ENCODE data around the gene HLA-B.

Gene HLA-B

DNA sequence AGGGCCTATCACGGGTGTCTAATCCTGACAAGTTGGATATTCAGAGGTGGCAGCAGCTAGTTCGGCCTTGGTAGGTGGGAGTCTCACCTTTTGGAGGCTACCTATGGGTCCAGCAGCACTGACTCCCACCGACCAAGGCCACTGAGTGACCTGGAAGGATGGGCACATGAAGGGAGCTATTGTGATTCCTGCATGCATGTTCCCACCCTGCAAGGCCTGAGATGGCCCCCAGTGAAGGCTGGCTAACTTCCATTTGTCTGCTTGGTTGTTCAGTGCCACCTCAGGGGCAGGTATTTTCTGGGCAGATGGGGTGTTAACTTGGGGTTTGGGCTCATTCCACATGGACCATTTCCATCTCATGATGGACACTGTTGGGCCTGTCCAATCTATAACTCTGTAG lies 28.1 kb upstream of the HLA-B start:
- TF ChIP-seq, protein P1, sequence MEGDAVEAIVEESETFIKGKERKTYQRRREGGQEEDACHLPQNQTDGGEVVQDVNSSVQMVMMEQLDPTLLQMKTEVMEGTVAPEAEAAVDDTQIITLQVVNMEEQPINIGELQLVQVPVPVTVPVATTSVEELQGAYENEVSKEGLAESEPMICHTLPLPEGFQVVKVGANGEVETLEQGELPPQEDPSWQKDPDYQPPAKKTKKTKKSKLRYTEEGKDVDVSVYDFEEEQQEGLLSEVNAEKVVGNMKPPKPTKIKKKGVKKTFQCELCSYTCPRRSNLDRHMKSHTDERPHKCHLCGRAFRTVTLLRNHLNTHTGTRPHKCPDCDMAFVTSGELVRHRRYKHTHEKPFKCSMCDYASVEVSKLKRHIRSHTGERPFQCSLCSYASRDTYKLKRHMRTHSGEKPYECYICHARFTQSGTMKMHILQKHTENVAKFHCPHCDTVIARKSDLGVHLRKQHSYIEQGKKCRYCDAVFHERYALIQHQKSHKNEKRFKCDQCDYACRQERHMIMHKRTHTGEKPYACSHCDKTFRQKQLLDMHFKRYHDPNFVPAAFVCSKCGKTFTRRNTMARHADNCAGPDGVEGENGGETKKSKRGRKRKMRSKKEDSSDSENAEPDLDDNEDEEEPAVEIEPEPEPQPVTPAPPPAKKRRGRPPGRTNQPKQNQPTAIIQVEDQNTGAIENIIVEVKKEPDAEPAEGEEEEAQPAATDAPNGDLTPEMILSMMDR (IDR thresholded peaks at IDR 0.05; ENCODE audit: low read depth, low read length): no peak

GRCh38 chr6:31383149-31383548 lies 26.2 kb upstream of the HLA-B start:
- DNase-seq: no peak
- Histone ChIP-seq H3K27me3 (ENCODE audit: insufficient read depth, low read depth, severe bottlenecking) (no peaks in the 10 kb centered on the region), H3K4me3 (ENCODE audit: low read depth, low read length) (no peak overlapping the region), H3K36me3 (no peaks in the 10 kb centered on the region), H3K9me3 (ENCODE audit: severe bottlenecking) (no peaks in the 10 kb centered on the region), H3K27ac (no peak overlapping the region)
- TF ChIP-seq, protein P1 (IDR thresholded peaks at IDR 0.05; ENCODE audit: low read depth, low read length): no peak

More for the DNA sequence above, 28.1 kb upstream of the HLA-B start:
- Histone ChIP-seq H3K27me3 (ENCODE audit: insufficient read depth, low read depth, severe bottlenecking) (no peaks in the 10 kb centered on the region), H3K9me3 (ENCODE audit: severe bottlenecking) (no peaks in the 10 kb centered on the region), H3K4me3 (ENCODE audit: low read depth, low read length) (no peak overlapping the region), H3K27ac (no peak overlapping the region), H3K36me3 (no peaks in the 10 kb centered on the region)
- no peak for DNase-seq

DNA sequence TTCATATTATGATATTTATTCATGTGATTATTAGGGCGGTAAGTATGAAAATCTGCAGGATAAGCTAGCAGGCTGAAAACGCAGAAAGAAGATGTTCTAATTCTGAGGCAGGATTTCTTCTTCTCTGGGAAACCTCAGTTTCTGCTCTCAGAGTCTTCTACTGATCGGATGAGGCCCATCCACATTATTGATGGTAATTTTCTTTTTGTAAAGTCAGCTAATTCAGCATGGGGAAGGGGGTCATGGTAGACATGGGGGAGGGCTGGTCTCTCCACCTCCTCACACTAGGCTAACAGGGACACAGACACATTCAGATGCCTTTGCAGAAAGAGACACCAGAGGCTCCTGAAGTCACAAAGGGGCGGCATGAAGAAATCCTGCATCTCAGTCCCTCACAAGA lies 24.7 kb upstream of the HLA-B start:
- DNase-seq: no peak
- no peaks in the 10 kb centered on the region for H3K36me3 ChIP-seq
- TF ChIP-seq, protein P1 (IDR thresholded peaks at IDR 0.05; ENCODE audit: low read depth, low read length): no peak
- no peak overlapping the region for H3K4me3 ChIP-seq (ENCODE audit: low read depth, low read length)
- no peaks in the 10 kb centered on the region for H3K27me3 ChIP-seq (ENCODE audit: insufficient read depth, low read depth, severe bottlenecking)
- no peaks in the 10 kb centered on the region for H3K9me3 ChIP-seq (ENCODE audit: severe bottlenecking)
- no peak overlapping the region for H3K27ac ChIP-seq

DNA sequence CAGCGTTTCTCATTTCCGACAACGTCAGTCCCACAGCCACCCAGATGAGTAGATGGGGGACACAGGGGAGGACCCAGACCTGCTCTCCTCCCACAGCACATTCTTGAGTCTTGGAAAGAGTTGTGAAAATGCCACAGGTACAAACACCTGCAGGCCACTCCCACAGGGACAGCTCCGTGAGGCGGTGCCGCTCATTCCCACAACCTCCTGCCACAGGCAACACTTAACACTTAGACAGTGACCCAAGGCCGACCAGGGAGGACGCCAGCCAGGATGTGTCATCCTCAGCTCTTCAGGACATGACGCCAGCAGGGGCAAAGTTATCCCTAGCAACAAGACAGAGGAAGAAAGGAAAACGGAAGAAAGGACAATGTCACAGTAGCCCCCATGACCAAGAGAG lies 22.9 kb upstream of the HLA-B start:
- Histone ChIP-seq H3K9me3 (ENCODE audit: severe bottlenecking) (no peaks in the 10 kb centered on the region), H3K27ac (no peak overlapping the region), H3K27me3 (ENCODE audit: insufficient read depth, low read depth, severe bottlenecking) (no peaks in the 10 kb centered on the region), H3K4me3 (ENCODE audit: low read depth, low read length) (no peak overlapping the region), H3K36me3 (no peaks in the 10 kb centered on the region)
- TF ChIP-seq, protein P1 (IDR thresholded peaks at IDR 0.05; ENCODE audit: low read depth, low read length): no peak
- DNase-seq: no peak

DNA sequence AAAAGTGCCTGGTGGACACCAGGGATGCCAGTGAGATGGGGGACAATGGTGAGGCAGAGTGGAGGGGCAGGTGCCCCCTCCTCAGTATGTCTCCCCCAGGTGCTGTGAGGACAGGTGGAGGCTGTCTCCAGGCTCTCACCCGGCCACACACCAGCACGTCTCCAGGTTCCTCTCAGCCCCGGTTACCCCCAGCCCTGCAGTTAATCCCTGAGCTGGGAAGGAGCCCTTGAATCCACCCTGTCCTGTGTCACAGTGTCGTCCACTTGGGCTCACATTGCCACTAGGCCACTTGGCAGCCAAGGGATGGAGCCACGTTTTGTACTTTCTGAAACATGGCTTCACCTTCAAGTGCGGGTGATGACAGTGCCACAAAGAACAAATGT lies 21.7 kb upstream of the HLA-B start:
- Histone ChIP-seq H3K4me3 (ENCODE audit: low read depth, low read length) (no peak overlapping the region), H3K36me3 (no peaks in the 10 kb centered on the region), H3K27ac (no peak overlapping the region), H3K9me3 (ENCODE audit: severe bottlenecking) (no peaks in the 10 kb centered on the region), H3K27me3 (ENCODE audit: insufficient read depth, low read depth, severe bottlenecking) (no peaks in the 10 kb centered on the region)
- TF ChIP-seq, protein P1 (IDR thresholded peaks at IDR 0.05; ENCODE audit: low read depth, low read length): no peak
- DNase-seq: no peak

DNA sequence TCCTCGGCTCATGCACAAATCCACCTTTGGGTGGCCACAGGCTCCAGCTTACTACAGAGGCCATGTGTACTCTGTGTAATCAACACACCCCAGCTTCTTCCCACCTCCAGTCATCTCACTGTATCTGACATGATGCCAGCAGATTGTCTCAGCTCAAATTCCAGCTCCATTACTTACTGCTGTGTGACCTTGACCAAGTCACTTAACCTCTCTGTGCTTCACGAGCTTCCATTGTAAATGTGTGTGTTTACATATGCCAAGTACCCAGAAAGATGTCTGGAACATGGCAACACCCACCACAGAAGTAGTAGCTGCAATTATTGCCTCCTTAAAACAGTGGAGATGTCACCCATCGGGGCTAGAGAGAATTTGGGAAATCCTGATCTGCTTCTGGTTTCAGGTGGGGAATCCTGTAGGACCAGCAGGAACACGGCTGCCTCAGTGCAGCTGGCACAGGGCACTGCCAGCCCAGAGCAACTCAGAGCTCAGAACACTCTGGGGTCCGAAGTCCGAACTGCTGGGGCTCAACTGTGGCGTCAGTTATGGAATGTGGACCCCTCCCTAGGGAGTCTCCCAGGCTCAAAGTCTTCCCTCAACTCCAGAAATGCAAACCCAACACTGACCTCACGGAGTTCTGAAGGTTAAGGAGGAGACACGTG lies 21.2 kb upstream of the HLA-B start:
- Histone ChIP-seq H3K4me3 (ENCODE audit: low read depth, low read length) (no peak overlapping the region), H3K36me3 (no peaks in the 10 kb centered on the region), H3K27me3 (ENCODE audit: insufficient read depth, low read depth, severe bottlenecking) (no peaks in the 10 kb centered on the region), H3K9me3 (ENCODE audit: severe bottlenecking) (no peaks in the 10 kb centered on the region), H3K27ac (no peak overlapping the region)
- no peak for DNase-seq
- TF ChIP-seq, protein P1 (IDR thresholded peaks at IDR 0.05; ENCODE audit: low read depth, low read length): no peak
